Ovary (tissue), 9 donors: Measurements from ENCODE around the gene HRAS. TPM values are rescaled to one million over a fixed set of nuclear protein-coding genes. Genes with fewer than 3 reads are reported as not detected.
A peak's percentile ranks its signal among the peaks of the same experiment; 100 is the strongest.

Experiments used
- DNase-seq, 5 donors: peaks; one replicate each; pipeline ENCODE4 v3.0.0-alpha.2; 2019 to 2020
- H3K27ac ChIP-seq, 2 donors: fragments of 200-600 bp; one replicate each; pipeline versions ENCODE4 v1.5.1 to v1.8.0; 2019 to 2022
- H3K27me3 ChIP-seq: fragments of 200-600 bp; one replicate; pipeline ENCODE4 v1.8.0; 2022
- H3K36me3 ChIP-seq: fragments of 200-600 bp; sonication (generic); one replicate; pipeline ENCODE4 v1.5.1; 2019
- H3K4me1 ChIP-seq: one replicate; pipeline ENCODE4 v1.8.1; 2013; ENCODE audit warnings: mild to moderate bottlenecking, moderate library complexity; ENCODE audit not compliant: insufficient read depth
- H3K4me3 ChIP-seq: fragments of 200-600 bp; sonication (generic); one replicate; pipeline ENCODE4 v1.5.1; 2017
- H3K9me3 ChIP-seq, 2 donors: fragments of 200-600 bp in 1 of 2; sonication (generic) in 1 of 2; one replicate each; pipeline versions ENCODE4 v1.5.1 to v1.8.1; 2013 to 2019; ENCODE audit warnings: mild to moderate bottlenecking in 1 of 2, moderate library complexity in 1 of 2
- CTCF ChIP-seq, 3 donors: fragments of 450-650 bp in 2 of 3; fragments of 200-600 bp in 1 of 3; IDR thresholded peaks; one replicate each; pipeline versions ENCODE4 v1.5.1 to v1.8.0; 2016 to 2022; ENCODE audit warnings: antibody characterized with exemption in 3 of 3, mild to moderate bottlenecking in 1 of 3
- EP300 ChIP-seq: sonication (generic); formaldehyde crosslinking; IDR thresholded peaks from one replicate; pipeline ENCODE4 v1.6.1; 2017; ENCODE audit warnings: antibody characterized with exemption
- POLR2A ChIP-seq: fragments of 450-650 bp; IDR thresholded peaks from one replicate; pipeline ENCODE4 v1.6.1; 2017; ENCODE audit warnings: antibody characterized with exemption, mild to moderate bottlenecking, moderate library complexity
- WGBS, 3 donors: extraction: QIAGEN DNeasy Blood & Tissue Kit in 1 of 3; methylation state at CpG; one replicate each; pipeline versions ENCODE4 v1.1.5 to v1.1.7; 2013 to 2017; 5-methylcytosine and 5-hydroxymethylcytosine counted together
- intact Hi-C, 4 donors: fragments of 100-400 bp; cut with DNase I; formaldehyde crosslinking; loops; one replicate each; pipeline versions ENCODE4 v1.11.0 to v1.15.1; 2022 to 2023
- polyA plus RNA-seq, 2 donors: library from polyadenylated mRNA; stranded (reverse); fragments of 200-250 nt in 1 of 2; fragments of 350-450 nt in 1 of 2; fragmentation: Illumina TruSeq in 1 of 2; extraction: RNeasy Lipid Tissue Mini Kit (QIAGEN cat#74804) in 1 of 2; gene quantifications; one replicate each; pipeline ENCODE4 v1.2.3, GENCODE V29; 2013 to 2014
- total RNA-seq, 7 donors: library from RNA; depleted of rRNA in 2 of 7; stranded (reverse); fragments of >200 nt in 2 of 7; fragmentation: NEBNext Ultra II Directional in 3 of 7; extraction: Animal tissue kit (Norgen Biotek cat#: 25700) in 3 of 7; gene quantifications; one replicate each; pipeline versions ENCODE4 v1.1.0 to v1.2.4, GENCODE V29; 2016 to 2023
- donor health status: DM: no; HTN: no; CAD: no; lungs with moderate emphysema.
- donor health status: DM: no; HTN: no; CAD: no.
- donor health status: Bipolar disorder and iron deficiency.
- donor health status: DM: yes; HTN: yes; CAD: no.
- donor health status: DM: no; HTN: no; CAD: no.
- donor health status: DM: yes; HTN: yes; CAD: no.

The HRAS gene
- total and polyA plus RNA-seq, 9 donors = 4.3 to 49.6 (median 36.3) TPM

- Histone ChIP-seq H3K9me3 (no peaks in the 10 kb centered on the region), H3K36me3 (no peaks in the 10 kb centered on the region), H3K4me3 (no peak overlapping the region), H3K4me1 (peaks cover 11% of the 10 kb centered on the region), H3K27ac (no peak overlapping the region), H3K27me3 (no peaks in the 10 kb centered on the region)
- WGBS, 3 donors = 89 to 92% (median 91%) methylated on average over 31 to 33 of the region's 33 CpGs
- intact Hi-C loops = loop anchor here in 1 of 4 donors (10.0 kb wide), 1 partner anchor 1862 kb away; no protein-coding TSS in a partner anchor
- peak in 1 of 5 donors; percentile 43 for DNase-seq
- TF ChIP-seq EP300 (no peak), CTCF (IDR thresholded peaks at IDR 0.05) (no peak), POLR2A (no peak)
These were observed 2.3 kb downstream of the HRAS start for GRCh38 chr11:532986-533585.

- Histone ChIP-seq H3K4me1 (peaks cover 8% of the 10 kb centered on the region), H3K9me3 (no peaks in the 10 kb centered on the region), H3K27me3 (no peaks in the 10 kb centered on the region), H3K36me3 (no peaks in the 10 kb centered on the region), H3K27ac (no peak overlapping the region), H3K4me3 (no peak overlapping the region)
- TF ChIP-seq EP300 = no peak
- TF ChIP-seq POLR2A = no peak
- no peak for TF ChIP-seq CTCF (IDR thresholded peaks at IDR 0.05)
- DNase-seq = no peak
- intact Hi-C loops = loop anchor here in 1 of 4 donors (10.0 kb wide), 1 partner anchor 1862 kb away; no protein-coding TSS in a partner anchor
- WGBS, 3 donors = 83 to 92% (median 85%) methylated on average over 21 to 23 of the region's 23 CpGs
These were observed 2.8 kb downstream of the HRAS start for GRCh38 chr11:532527-532985.

GRCh38 chr11:531919-532526, 3.4 kb downstream of the HRAS start:
- DNase-seq = no peak
- H3K4me1 ChIP-seq = peaks cover 4% of the 10 kb centered on the region
- H3K27ac ChIP-seq = no peak overlapping the region
- WGBS, 3 donors = 80 to 87% (median 84%) methylated on average over 18 of the region's 18 CpGs
- H3K9me3 ChIP-seq = no peaks in the 10 kb centered on the region
- no peaks in the 10 kb centered on the region for H3K27me3 ChIP-seq
- H3K4me3 ChIP-seq = no peak overlapping the region
- intact Hi-C loops = loop anchor here in 1 of 4 donors (10.0 kb wide), 1 partner anchor 1863 kb away; no protein-coding TSS in a partner anchor
- H3K36me3 ChIP-seq = no peaks in the 10 kb centered on the region
- TF ChIP-seq EP300 = no peak
- no peak for TF ChIP-seq CTCF (IDR thresholded peaks at IDR 0.05)
- no peak for TF ChIP-seq POLR2A

GRCh38 chr11:530960-531831, 4.2 kb downstream of the HRAS start:
- Histone ChIP-seq H3K27ac (no peak overlapping the region), H3K4me3 (no peak overlapping the region), H3K36me3 (no peaks in the 10 kb centered on the region), H3K27me3 (no peaks in the 10 kb centered on the region), H3K9me3 (no peaks in the 10 kb centered on the region), H3K4me1 (peaks cover 2% of the 10 kb centered on the region)
- intact Hi-C loops = loop anchor here in 1 of 4 donors (10.0 kb wide), 1 partner anchor 1864 kb away; no protein-coding TSS in a partner anchor
- TF ChIP-seq EP300 = no peak
- no peak for TF ChIP-seq POLR2A
- no peak for TF ChIP-seq CTCF (IDR thresholded peaks at IDR 0.05)
- DNase-seq = no peak
- WGBS, 3 donors = 84 to 87% (median 85%) methylated on average over 24 to 28 of the region's 28 CpGs
